HG03342 (cell line): Measurements from ENCODE around the gene CSNK1G1.

Experiments used
- ATAC-seq: cut with Tn5 transposase; IDR thresholded peaks from one replicate; pipeline ENCODE4 v1.9.1; 2021; ENCODE audit warnings: mild to moderate bottlenecking, moderate library complexity; ENCODE audit not compliant: unreplicated experiment

Gene CSNK1G1

DNA sequence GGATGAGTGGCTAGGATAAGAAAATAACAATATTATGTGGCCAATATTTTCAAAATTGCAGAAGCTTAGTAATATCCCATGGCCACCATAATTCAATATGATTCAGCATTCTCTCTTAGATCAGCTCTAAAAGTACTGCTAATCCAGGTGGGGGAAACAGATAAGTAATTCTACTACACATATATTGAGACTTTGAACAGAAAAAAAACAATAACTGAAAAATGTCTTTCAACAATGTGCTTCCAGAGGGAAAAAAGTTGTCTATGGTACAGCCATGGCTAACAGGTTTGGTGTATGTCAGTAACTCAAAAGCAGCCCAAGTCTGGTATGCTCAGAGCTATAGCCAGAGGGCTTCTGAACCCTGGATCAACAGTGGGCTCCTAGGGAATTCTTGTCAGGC is 150.8 kb downstream of the CSNK1G1 start:
- ATAC-seq = no peak

DNA sequence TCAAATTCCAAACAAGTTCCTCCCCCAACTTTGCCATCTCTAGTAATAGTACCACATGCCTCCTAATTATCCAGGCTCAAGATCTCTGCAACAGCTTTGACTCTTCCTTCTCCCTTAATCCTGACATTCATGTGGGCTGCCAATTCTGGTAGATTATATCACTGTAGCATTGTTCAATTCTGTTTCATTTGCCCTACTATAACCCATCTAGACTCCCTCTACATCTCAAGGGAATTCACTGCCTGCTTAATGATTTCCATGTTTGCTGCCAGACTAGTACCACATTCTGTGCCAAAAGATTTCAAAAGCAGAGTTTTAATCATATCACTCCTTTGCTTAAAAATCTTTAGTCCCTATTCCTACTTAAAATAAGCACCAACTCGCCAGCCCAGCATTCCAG is 158.5 kb downstream of the CSNK1G1 start:
- ATAC-seq = no peak

DNA sequence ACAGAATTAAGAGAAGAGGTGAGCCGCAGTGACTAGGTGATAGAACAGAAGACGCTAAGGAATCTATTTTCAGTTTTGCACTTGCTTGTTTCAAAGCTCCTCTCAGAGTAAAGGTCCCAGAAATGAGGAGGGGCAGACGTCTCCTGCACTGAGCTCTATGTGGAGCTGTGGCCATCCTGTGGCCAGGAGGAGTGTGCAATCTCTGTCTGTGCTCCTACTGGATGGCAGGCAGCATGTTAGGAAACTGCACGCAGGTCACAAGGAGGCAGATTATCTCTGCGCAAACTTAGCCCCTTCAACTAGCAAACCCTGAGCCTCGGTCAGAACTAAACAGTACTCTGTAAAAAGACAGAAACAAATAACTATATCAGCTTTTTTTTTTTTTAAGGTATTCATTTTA is 162.0 kb downstream of the CSNK1G1 start:
- no peak for ATAC-seq

- no peak for ATAC-seq
These were observed 163.8 kb downstream of the CSNK1G1 start for GRCh38 chr15:64191971-64192830.

DNA sequence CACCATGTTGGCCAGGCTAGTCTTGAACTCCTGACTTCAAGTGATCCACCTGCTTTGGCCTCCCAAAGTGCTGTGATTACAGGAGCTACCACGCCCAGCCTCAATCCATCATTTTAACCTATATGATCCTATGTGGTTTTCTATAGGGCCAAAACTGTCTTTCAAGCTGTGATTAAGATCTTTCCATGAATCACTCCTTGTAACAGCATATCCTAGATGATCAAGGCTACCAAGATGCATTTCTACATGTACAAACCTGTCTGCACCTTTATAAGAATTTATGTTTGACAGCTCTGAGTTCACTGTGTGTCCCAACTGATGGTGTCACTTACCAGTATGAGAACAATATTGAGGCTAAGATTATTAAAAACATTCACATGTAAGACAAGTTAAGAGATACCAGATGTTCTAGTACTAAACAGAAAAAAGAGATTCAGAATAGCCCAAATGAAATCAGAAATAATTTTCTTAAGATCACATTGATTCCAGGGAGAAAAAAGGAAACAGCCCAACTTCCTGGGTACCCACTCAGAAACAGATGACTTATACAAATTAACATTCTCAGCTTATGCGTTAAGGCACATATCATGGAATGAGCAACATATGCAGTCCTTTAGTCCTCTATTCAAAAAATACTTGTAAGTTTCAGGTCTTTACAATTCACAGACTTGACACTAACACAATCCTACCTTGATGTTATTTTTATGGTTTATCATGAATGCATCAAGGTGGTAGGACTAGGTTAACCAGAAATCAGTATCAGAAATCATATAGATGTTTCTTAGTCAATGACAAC is 168.4 kb downstream of the CSNK1G1 start:
- no peak for ATAC-seq

- ATAC-seq = no peak
These were observed 170.6 kb downstream of the CSNK1G1 start for GRCh38 chr15:64185146-64185911.

DNA sequence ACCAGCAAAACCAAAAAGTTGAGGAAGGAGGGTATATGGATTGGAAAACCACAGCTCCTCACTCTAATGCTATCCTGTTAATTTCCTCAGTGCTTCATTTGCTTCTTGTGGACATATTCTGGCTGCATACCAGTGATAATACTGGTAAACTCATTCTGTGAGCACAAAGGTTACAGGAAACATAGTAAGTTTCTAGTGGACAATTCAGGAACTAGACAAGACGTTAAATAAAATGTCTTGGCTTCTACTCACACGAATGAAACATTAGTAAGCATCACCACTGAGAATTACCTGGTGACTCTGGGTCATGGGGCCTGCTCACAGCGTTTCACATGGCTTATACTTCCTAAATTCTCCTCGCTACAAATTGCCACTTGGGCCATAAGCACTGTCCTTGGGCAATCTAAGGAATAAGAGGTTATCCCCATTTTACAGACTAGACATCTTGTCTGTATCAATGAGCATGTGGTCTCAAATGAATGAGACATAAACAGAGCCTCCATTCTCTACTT is 173.1 kb downstream of the CSNK1G1 start:
- ATAC-seq = no peak

- ATAC-seq = no peak
These were observed 175.6 kb downstream of the CSNK1G1 start for GRCh38 chr15:64180235-64180824.

GRCh38 chr15:64166102-64166890 is 189.7 kb downstream of the CSNK1G1 start:
- ATAC-seq = no peak

DNA sequence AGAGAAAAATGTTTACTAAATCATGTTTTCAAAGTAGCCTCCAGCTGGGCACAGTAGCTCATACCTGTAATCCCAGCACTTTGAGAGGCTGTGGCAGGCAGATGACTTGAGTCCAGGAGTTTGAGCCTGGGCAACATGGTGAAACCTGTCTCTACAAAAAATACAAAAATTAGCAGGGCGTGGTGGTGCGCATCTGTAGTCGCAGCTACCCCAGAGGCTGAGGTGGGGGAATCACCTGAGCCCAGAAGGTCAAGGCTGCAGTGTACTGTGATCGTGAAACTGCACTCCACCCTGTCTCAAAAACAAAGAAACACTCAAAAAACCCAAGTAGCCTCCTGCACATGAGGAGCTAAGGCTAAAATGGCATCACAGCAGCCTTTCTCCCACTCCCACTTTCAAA is 191.5 kb downstream of the CSNK1G1 start:
- no peak for ATAC-seq

- ATAC-seq = peak; percentile 4
These were observed 192.2 kb downstream of the CSNK1G1 start for GRCh38 chr15:64163659-64164362.

- ATAC-seq = peak; percentile 87
These were observed 192.9 kb downstream of the CSNK1G1 start, which contains the start of gene PPIB for GRCh38 chr15:64162869-64163658. PPIB (minus strand) TSS chr15:64163022; CDS start chr15:64162986, 36 bp downstream.

GRCh38 chr15:64162478-64162868 is 193.5 kb downstream of the CSNK1G1 start:
- peak; percentile 24 for ATAC-seq

- ATAC-seq = no peak
These were observed 194.1 kb downstream of the CSNK1G1 start for GRCh38 chr15:64161688-64162477.

DNA sequence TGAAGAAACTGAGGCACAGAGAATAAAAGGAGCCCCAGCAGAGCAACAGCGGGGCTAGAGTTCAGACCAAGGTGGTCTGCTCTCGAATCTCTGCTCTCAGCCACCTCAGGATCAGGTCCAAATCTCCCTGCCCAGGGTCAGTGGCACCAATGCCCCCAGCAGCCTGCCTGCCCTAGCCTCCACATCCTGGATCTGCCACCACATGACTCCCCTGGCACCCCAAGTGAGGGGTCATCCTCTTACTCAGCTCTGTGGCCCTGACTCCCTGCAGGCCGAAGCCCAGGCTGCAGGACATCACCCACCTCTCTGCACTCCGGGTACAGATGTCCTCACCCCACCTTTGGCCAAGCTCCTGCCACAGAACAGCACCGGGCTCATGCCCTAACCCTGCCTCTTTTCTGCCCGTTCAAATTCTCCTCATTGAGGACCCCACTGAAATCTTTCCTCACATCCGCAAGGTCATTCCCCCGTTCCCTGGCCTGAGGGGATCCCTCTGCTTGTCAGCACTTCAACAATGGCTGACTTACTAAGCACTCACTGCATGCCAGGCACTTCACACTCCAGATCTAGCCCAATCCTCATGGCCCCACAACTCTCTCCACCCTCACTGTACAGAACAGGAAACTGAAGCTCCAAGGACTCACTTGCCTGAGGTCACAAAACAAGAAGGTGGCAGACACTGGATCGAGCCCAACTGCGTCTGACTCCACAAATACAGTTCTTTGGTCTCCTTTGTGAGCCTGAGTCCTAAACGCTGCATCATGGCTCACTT is 197.4 kb downstream of the CSNK1G1 start:
- no peak for ATAC-seq

DNA sequence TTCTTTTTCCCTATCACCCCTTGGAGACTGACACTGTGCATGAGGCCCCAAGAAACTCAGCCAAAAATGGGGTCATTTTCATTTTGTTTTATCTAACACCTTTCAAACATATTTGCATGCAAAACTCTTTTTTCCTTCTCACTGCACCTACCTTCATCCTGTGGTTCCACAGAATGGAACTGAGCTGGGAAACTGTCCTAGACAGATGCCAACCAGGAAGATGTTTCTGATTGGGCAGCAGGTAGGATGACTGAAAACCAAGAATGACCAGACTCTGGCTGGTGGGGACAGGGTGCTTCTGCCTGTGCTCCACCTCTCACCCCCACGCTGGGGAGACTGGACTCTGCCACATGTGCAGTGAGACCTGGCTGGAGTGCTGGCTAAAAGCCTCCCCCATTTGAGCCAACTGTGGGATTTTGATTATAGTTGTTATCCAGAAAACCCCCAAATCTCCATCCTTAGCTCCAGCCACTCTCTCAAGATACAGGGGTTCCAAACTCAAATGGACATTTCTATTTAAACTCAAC is 198.3 kb downstream of the CSNK1G1 start:
- no peak for ATAC-seq
